Measurements from ENCODE around the gene CYB5R3. TPM values are rescaled to one million over a fixed set of nuclear protein-coding genes. Genes with fewer than 3 reads are reported as not detected.

Gene CYB5R3
- total RNA-seq, 2 donors from 2014 or later, result 125 to 455 TPM

GRCh38 chr22:42623756-42624441, 25.3 kb downstream of the CYB5R3 start:
- intact Hi-C loops (cut with DNase I), result no loop called here
- Histone ChIP-seq H3K36me3 (peaks cover 10 to 19% of the 10 kb centered on the region in 2 donors), H3K9me3 (no peaks in the 10 kb centered on the region), H3K4me3 (no peak overlapping the region), H3K4me1 (replicated peaks) (peaks cover 23% of the 10 kb centered on the region), H3K27ac (peak overlapping the region; percentile 23 to 46), H3K27me3 (replicated peaks; ENCODE audit: insufficient read depth) (no peaks in the 10 kb centered on the region)
- 82% methylated on average over 29 of the region's 29 CpGs for WGBS
- no peak for TF ChIP-seq CTCF (IDR thresholded peaks at IDR 0.05)
- no peak for TF ChIP-seq POLR2A (IDR thresholded peaks at IDR 0.05)
- TF ChIP-seq POLR2AphosphoS5 (IDR thresholded peaks at IDR 0.05), result no peak
- no peak for DNase-seq (ENCODE audit: low spot score)

- Histone ChIP-seq H3K27ac (peak overlapping the region; percentile 23 to 46), H3K4me1 (replicated peaks) (peaks cover 23% of the 10 kb centered on the region), H3K4me3 (no peak overlapping the region), H3K9me3 (no peaks in the 10 kb centered on the region), H3K36me3 (peaks cover 10 to 19% of the 10 kb centered on the region in 2 donors), H3K27me3 (replicated peaks; ENCODE audit: insufficient read depth) (no peaks in the 10 kb centered on the region)
- 88% methylated on average over 18 of the region's 18 CpGs for WGBS
- intact Hi-C loops (cut with DNase I), result no loop called here
- no peak for DNase-seq (ENCODE audit: low spot score)
- TF ChIP-seq POLR2A (IDR thresholded peaks at IDR 0.05), result no peak
Measured at GRCh38 chr22:42623301-42623751, 25.9 kb downstream of the CYB5R3 start.

- WGBS, result 84% methylated on average over 20 of the region's 20 CpGs
- peaks cover 23% of the 10 kb centered on the region for H3K4me1 ChIP-seq (replicated peaks)
- no peaks in the 10 kb centered on the region for H3K27me3 ChIP-seq (replicated peaks; ENCODE audit: insufficient read depth)
- H3K9me3 ChIP-seq, result no peaks in the 10 kb centered on the region
- no peak overlapping the region for H3K4me3 ChIP-seq
- H3K36me3 ChIP-seq, result peaks cover 6 to 8% of the 10 kb centered on the region in 2 donors
- intact Hi-C loops (cut with DNase I), result no loop called here
- H3K27ac ChIP-seq, result peak overlapping the region; percentile 86 to 91
- TF ChIP-seq CTCF (IDR thresholded peaks at IDR 0.05) (no peak), POLR2A (IDR thresholded peaks at IDR 0.05) (no peak), POLR2AphosphoS5 (IDR thresholded peaks at IDR 0.05) (no peak)
- DNase-seq (ENCODE audit: low spot score), result no peak
Measured at GRCh38 chr22:42622061-42622710, 27.0 kb downstream of the CYB5R3 start.

- TF ChIP-seq POLR2AphosphoS5 (IDR thresholded peaks at IDR 0.05) (no peak), CTCF (IDR thresholded peaks at IDR 0.05) (peak; percentile 49 to 92 (median 84))
- H3K4me1 ChIP-seq (replicated peaks), result peaks cover 23% of the 10 kb centered on the region
- H3K4me3 ChIP-seq, result no peak overlapping the region
- H3K9me3 ChIP-seq, result no peaks in the 10 kb centered on the region
- peak overlapping the region; percentile 86 to 91 for H3K27ac ChIP-seq
- H3K36me3 ChIP-seq, result peaks cover under 1 to 2% of the 10 kb centered on the region in 2 donors
- 39% methylated on average over 11 of the region's 11 CpGs for WGBS
- intact Hi-C loops (cut with DNase I), result no loop called here
- no peak for DNase-seq (ENCODE audit: low spot score)
- no peaks in the 10 kb centered on the region for H3K27me3 ChIP-seq (replicated peaks; ENCODE audit: insufficient read depth)
Measured at GRCh38 chr22:42621505-42622002, 27.6 kb downstream of the CYB5R3 start.

GRCh38 chr22:42620084-42620483, 29.1 kb downstream of the CYB5R3 start:
- no peak for DNase-seq (ENCODE audit: low spot score)
- Histone ChIP-seq H3K27me3 (replicated peaks; ENCODE audit: insufficient read depth) (no peaks in the 10 kb centered on the region), H3K9me3 (no peaks in the 10 kb centered on the region), H3K36me3 (no peaks in the 10 kb centered on the region), H3K4me1 (replicated peaks) (peaks cover 26% of the 10 kb centered on the region), H3K27ac (peak overlapping the region; percentile 86 to 91), H3K4me3 (no peak overlapping the region)
- 95% methylated on average over 4 of the region's 4 CpGs for WGBS
- intact Hi-C loops (cut with DNase I), result no loop called here
- TF ChIP-seq CTCF (IDR thresholded peaks at IDR 0.05) (no peak), POLR2AphosphoS5 (IDR thresholded peaks at IDR 0.05) (no peak), POLR2A (IDR thresholded peaks at IDR 0.05) (no peak)

Measured in prostate gland (tissue), 2 donors.